HEK293T (cell line): ENCODE measurements around the gene TSPAN10.
"Not testable (repeated sequence)": the region's sequence is repeated elsewhere in the genome, so short reads cannot be mapped to it uniquely, and the experiment has no call there.

ENCODE experiments used
- CTCF ChIA-PET: fragments of 350-600 bp; formaldehyde crosslinking; extraction: SDS; loops from one replicate; lab custom pipeline; 2021; ENCODE audit warnings: antibody characterized with exemption, inconsistent platforms; lab: Yijun Ruan, JAX
- POLR2A ChIA-PET: fragments of 350-600 bp; formaldehyde crosslinking; extraction: SDS; loops from one replicate; lab custom pipeline; 2020; ENCODE audit warnings: antibody characterized with exemption, inconsistent platforms; lab: Yijun Ruan, JAX
- DNase-seq: peaks from one replicate; pipeline ENCODE4 v3.0.0; 2012; ENCODE audit warnings: mixed read lengths; ENCODE audit errors: extremely low spot score
- ARNT ChIP-seq: fragments of 450-650 bp; IDR thresholded peaks from 2 replicates; pipeline ENCODE4 v1.6.1; 2017; ENCODE audit warnings: mild to moderate bottlenecking
- BHLHE40 ChIP-seq: fragments of 450-650 bp; IDR thresholded peaks from 2 replicates; pipeline ENCODE4 v1.6.1; 2016; ENCODE audit warnings: mild to moderate bottlenecking, moderate library complexity, borderline replicate concordance
- CTBP1 ChIP-seq: fragments of 450-650 bp; IDR thresholded peaks from 2 replicates; pipeline ENCODE4 v1.6.1; 2016; ENCODE audit warnings: borderline replicate concordance
- ELF4 ChIP-seq: fragments of 450-650 bp; IDR thresholded peaks from 2 replicates; pipeline ENCODE4 v1.6.1; 2017; ENCODE audit warnings: antibody characterized with exemption
- FOXA1 ChIP-seq: fragments of 450-650 bp; IDR thresholded peaks from 2 replicates; pipeline ENCODE4 v1.6.1; 2016; ENCODE audit warnings: mild to moderate bottlenecking
- FOXK2 ChIP-seq: fragments of 450-650 bp; IDR thresholded peaks from 2 replicates; pipeline ENCODE4 v1.6.1; 2016; ENCODE audit warnings: mild to moderate bottlenecking
- FOXM1 ChIP-seq: fragments of 450-650 bp; IDR thresholded peaks from 2 replicates; pipeline ENCODE4 v1.6.1; 2017; ENCODE audit warnings: mild to moderate bottlenecking, borderline replicate concordance
- HDGF ChIP-seq: fragments of 450-650 bp; IDR thresholded peaks from 2 replicates; pipeline ENCODE4 v1.6.1; 2017; ENCODE audit warnings: antibody characterized with exemption, borderline replicate concordance
- L3MBTL2 ChIP-seq: fragments of 450-650 bp; conservative IDR thresholded peaks from 2 replicates; pipeline ENCODE4 v1.6.1; 2016; ENCODE audit warnings: mild to moderate bottlenecking
- LEF1 ChIP-seq: fragments of 450-650 bp; IDR thresholded peaks from 2 replicates; pipeline ENCODE4 v1.6.1; 2017; ENCODE audit warnings: mild to moderate bottlenecking, borderline replicate concordance
- NFRKB ChIP-seq: fragments of 450-650 bp; IDR thresholded peaks from 2 replicates; pipeline ENCODE4 v1.6.1; 2016; ENCODE audit warnings: mild to moderate bottlenecking, moderate library complexity
- SP1 ChIP-seq: fragments of 450-650 bp; IDR thresholded peaks from 2 replicates; pipeline ENCODE4 v1.6.1; 2017
- SUZ12 ChIP-seq: fragments of 450-650 bp; IDR thresholded peaks from 2 replicates; pipeline ENCODE4 v1.6.1; 2016; ENCODE audit warnings: mild to moderate bottlenecking
- TARDBP ChIP-seq: fragments of 450-650 bp; IDR thresholded peaks from 2 replicates; pipeline ENCODE4 v1.6.1; 2016
- ZNF384 ChIP-seq: fragments of 450-650 bp; IDR thresholded peaks from 2 replicates; pipeline ENCODE4 v1.6.1; 2016
- TF ChIP-seq, protein P1 (sequence below): fragments of 450-650 bp; IDR thresholded peaks from 2 replicates; pipeline ENCODE4 v1.6.1; 2016

Gene TSPAN10

DNA sequence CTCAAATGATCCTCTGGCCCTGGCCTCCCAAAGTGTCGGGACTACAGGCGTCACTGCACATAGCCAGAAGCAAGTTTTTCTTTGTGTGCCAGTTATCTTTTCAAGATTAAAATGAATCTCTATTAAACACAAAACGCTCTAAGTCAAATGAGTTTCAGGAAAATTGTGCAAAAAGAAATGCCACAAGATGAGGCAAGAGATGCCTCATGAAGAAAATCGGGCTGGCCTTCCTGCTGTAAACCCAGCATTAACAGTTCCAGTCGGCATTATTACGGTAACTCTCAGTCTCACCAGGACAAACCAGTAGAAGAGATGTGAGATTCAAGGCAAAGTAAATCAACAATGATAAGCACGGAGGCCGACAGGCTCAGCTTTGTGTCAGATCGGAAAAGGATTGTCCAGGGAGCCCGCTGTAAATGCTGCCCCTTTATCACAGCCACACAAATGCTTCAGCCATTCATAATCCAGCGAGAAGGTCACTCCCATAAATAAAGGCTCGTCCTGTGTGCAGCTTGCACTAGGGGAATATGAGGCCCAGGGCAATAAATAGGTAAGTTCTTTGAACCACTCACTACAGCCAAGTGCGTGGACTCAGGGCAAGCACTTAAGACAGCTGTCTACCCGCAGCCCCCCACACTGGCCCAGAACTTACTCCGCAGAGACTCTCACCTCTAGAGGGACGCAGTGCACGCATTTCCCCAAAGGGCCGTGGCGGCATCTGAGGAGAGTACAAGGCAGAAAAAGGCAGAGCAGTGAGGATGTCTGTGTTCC lies 27.3 kb upstream of the TSPAN10 start:
- CTCF ChIA-PET = no interaction called here
- POLR2A ChIA-PET = no interaction called here

DNA sequence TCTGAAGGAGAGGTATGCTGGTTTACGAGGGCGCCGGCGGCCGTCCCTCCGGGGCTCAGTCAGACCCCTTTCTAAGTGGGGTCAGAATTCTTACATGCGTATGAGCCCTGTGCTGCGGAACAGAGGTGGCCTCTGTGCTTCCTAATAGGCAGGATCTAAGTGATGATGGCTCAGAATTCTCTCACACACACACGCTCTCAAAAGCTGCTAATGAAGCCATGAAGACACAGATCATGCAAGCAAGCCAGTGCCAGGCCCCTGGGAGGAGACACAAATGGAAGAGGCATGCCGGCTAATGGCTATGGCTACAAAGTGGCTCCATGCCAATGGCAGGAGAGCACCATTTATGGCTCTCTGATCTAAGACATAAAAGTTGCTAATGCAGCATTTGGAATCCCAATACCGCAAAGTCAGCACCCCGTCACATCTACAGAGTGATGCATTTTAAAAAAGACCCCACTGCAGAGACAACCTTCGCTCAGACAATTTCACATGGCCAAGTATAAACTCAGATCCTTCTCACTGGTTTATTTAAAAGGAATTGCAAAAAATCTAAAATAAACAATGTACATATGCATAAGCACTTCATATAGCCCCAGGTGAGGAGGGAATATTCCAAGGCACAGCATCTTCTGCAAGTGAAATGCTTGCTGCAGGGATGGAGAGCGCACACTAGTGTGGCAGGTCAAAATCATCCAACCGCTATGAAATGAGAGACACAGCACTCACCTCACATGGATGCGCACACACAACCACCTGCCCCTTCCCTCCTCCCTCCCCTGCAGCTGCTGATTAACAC lies 24.6 kb upstream of the TSPAN10 start:
- TF ChIP-seq LEF1 (no peak), TARDBP (no peak), ELF4 (no peak), NFRKB (no peak), ZNF384 (no peak), FOXM1 (no peak), L3MBTL2 (no peak)
- CTCF ChIA-PET = no interaction called here
- POLR2A ChIA-PET = no interaction called here
- no peak for DNase-seq

More for the DNA sequence above, 27.3 kb upstream of the TSPAN10 start:
- DNase-seq = no peak
- TF ChIP-seq SUZ12 (no peak), FOXK2 (no peak), ELF4 (no peak), CTBP1 (no peak), FOXA1 (no peak), L3MBTL2 (no peak), ARNT (no peak), ZNF384 (no peak), HDGF (no peak), TARDBP (no peak), LEF1 (no peak), NFRKB (no peak)
- TF ChIP-seq, protein P1, sequence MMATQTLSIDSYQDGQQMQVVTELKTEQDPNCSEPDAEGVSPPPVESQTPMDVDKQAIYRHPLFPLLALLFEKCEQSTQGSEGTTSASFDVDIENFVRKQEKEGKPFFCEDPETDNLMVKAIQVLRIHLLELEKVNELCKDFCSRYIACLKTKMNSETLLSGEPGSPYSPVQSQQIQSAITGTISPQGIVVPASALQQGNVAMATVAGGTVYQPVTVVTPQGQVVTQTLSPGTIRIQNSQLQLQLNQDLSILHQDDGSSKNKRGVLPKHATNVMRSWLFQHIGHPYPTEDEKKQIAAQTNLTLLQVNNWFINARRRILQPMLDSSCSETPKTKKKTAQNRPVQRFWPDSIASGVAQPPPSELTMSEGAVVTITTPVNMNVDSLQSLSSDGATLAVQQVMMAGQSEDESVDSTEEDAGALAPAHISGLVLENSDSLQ = no peak

DNA sequence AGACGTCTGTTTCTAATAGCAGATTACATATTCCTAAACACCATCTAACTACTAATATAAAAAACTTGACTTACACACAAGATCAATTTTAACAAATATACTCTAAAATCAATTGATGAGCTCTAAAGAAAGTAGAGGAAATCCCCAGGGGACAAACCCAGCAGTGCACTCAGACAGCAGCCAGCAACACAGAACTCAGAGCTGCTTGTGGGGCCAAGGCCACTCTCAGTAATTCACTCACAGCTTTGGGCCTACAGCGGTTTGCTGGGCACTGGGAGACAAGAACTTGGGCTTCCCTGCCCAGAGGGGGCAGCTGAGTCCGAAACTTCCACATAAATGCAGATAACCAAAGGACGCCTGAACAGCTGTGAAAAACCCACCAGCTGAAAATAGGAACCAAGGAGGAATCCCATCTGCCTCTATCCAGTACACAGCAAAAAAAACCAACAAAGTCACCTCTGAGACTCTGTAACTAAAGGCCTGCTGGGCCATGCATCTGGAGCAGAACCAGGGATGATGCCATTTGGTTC lies 21.5 kb upstream of the TSPAN10 start:
- no peak for TF ChIP-seq CTBP1
- TF ChIP-seq FOXA1 = no peak
- no peak for TF ChIP-seq BHLHE40
- TF ChIP-seq ZNF384 = no peak
- no peak for TF ChIP-seq SP1
- no peak for TF ChIP-seq HDGF
- TF ChIP-seq, protein P1 = no peak
- no peak for TF ChIP-seq NFRKB
- TF ChIP-seq FOXM1 = no peak
- no peak for TF ChIP-seq TARDBP
- TF ChIP-seq SUZ12 = no peak
- TF ChIP-seq FOXK2 = no peak
- TF ChIP-seq ARNT = no peak
- no peak for TF ChIP-seq L3MBTL2
- no peak for TF ChIP-seq LEF1
- no peak for TF ChIP-seq ELF4
- DNase-seq = no peak
- ChIA-PET CTCF (no interaction called here), POLR2A (no interaction called here)

DNA sequence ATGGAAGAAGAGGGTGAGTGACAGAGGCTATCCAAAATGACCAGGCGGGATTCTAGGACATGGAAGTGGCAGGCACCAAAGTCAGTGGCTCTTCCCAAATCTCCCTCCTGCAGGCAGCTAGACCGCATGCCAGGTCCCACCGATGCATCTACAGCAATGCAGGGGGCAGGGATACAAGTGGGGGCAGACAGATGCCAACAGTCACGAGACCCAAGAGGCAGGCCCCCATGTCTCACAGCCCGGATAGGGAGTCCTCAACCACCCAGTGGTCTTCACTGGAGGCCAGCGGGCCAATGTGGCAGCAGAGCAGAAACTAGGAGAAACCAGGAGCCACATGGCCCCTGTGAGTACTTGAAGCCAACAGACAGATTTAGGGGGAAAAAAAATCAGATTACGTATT lies 20.1 kb upstream of the TSPAN10 start:
- TF ChIP-seq CTBP1 = no peak
- no peak for TF ChIP-seq L3MBTL2
- TF ChIP-seq LEF1 = no peak
- no peak for TF ChIP-seq ARNT
- no peak for TF ChIP-seq ZNF384
- TF ChIP-seq FOXA1 = no peak
- no peak for TF ChIP-seq FOXK2
- no peak for TF ChIP-seq FOXM1
- no peak for TF ChIP-seq HDGF
- TF ChIP-seq TARDBP = no peak
- no peak for TF ChIP-seq NFRKB
- no peak for TF ChIP-seq SP1
- no peak for TF ChIP-seq SUZ12
- TF ChIP-seq, protein P1 = no peak
- no peak for TF ChIP-seq ELF4
- no peak for TF ChIP-seq BHLHE40
- ChIA-PET CTCF (no interaction called here), POLR2A (no interaction called here)
- DNase-seq = no peak

DNA sequence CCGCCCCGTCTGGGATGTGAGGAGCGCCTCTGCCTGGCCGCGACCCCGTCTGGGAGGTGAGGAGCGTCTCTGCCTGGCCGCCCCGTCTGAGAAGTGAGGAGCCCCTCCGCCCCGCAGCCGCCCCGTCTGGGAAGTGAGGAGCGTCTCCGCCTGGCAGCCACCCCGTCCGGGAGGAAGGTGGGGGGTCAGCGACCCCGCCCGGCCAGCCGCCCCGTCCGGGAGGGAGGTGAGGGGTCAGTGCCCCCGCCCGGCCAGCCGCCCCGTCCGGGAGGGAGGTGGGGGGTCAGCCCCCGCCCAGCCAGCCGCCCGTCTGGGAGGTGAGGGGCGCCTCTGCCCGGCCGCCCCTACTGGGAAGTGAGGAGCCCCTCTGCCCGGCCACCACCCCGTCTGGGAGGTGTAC lies 18.7 kb upstream of the TSPAN10 start:
- CTCF ChIA-PET, DNase-seq, POLR2A ChIA-PET: not testable (repeated sequence)
